Caki2 (cell line): Measurements from ENCODE around the gene GARIN5A. TPM values are rescaled to one million over a fixed set of nuclear protein-coding genes. Genes with fewer than 3 reads are reported as not detected.

Experiments used
- DNase-seq: peaks from one replicate; pipeline ENCODE4 v3.0.0-alpha.2; 2015; ENCODE audit warnings: low read depth
- in situ Hi-C: cut with HindIII; loops from 2 replicates; pipeline ENCODE4 v1.10.0; 2016; ENCODE audit warnings: low sequenced_read_pairs, low pct_unique_long_range_greater_than_20kb, mixed read lengths
- total RNA-seq: library from RNA; depleted of rRNA; stranded (reverse); fragments of >200 nt; shearing (Covaris generic); gene quantifications from 2 replicates; pipeline ENCODE4 v1.2.3, GENCODE V29; 2014; ENCODE audit warnings: low replicate concordance; rRNA removed

Gene GARIN5A
- 0.43 TPM in 1 of 2 replicates, not detected in the other for total RNA-seq

DNA sequence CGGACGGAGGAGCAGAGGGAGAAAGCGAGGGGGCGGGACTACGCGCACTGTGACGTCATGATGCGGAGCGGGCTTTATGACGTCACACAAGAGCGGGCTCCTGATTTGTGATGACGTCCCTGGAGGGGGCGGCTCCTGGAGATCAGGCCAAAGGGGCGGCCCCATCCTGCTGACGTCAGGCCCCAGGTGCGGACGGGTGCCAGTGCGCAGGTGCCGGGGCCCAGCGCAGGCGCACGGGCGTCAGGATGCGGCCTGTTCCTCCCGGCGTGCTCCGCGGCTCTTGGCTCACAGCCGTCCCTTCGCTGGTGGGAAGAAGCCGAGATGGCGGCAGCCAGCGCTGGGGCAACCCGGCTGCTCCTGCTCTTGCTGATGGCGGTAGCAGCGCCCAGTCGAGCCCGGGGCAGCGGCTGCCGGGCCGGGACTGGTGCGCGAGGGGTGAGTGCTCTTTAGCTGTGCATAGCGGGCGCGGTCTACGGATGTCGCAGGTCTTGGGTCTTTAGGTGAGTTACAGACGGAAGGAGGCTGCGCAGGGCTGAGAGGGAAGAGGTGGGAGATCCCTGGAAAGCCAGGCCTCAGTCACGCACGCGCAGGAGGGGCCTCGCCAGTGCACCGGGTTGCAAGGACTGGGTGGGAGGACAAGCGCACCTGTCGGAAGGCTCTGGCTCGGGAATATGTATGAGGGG lies at the start of gene GARIN5A, which contains the start of gene EMC10:
GARIN5A (minus strand) TSS at position 625 of the 683 bp plus-strand sequence; CDS start at position 165, 460 bp downstream.
EMC10 (plus strand) TSS at position 284 of the 683 bp plus-strand sequence; CDS start at position 322, 38 bp downstream.
- peak; percentile 98 for DNase-seq
- in situ Hi-C loops = no loop called here

DNA sequence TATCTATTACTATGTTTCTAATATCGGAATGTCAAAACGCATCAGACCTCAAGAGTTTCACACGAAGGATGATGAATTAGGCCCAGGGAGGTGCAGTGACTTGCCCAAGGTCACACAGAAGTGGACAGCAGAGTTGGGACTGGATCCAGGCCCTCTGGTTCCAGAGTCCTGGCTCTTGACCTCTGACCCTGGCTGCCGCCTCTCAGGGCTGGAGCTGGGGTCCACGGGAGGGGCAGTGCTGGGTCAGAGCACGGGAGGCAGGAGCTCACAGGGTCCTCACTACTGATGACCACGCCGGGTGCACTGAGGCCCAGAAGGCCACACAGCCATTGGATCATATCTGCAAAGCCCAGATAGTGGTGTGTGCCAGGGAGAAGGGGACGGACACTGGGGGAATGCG lies 46.2 kb upstream of the GARIN5A start:
- DNase-seq = no peak
- in situ Hi-C loops = no loop called here

DNA sequence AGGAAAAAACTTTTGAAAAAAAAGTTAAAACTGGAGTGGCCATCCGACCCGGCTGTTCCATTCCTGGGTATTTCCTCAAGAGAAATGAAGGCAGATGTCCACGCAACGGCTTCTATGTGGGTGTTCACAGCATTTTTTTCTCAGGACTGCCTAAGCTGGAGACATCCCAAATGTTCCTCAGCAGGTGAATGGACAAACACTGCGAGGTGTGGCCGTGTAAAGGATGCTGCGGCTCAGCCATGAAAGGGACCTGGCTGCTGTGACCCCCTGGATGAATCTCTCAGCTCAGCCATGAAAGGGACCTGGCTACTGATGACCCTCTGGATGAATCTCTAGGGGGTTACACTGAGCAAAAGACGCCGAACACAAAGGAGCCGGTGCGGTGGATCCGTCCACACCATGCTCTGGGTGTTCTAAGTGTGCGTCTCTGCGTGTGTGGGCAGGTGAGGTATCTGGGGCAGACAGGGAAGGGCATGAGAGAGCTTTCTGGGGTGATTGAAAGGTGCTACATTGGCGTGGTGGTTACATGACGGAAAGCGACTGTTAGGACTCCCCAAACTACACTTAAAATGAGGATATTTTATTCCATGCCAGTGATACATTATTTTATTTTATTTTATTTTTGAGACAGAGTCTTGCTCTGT lies 44.3 kb upstream of the GARIN5A start:
- DNase-seq = no peak
- in situ Hi-C loops = no loop called here

DNA sequence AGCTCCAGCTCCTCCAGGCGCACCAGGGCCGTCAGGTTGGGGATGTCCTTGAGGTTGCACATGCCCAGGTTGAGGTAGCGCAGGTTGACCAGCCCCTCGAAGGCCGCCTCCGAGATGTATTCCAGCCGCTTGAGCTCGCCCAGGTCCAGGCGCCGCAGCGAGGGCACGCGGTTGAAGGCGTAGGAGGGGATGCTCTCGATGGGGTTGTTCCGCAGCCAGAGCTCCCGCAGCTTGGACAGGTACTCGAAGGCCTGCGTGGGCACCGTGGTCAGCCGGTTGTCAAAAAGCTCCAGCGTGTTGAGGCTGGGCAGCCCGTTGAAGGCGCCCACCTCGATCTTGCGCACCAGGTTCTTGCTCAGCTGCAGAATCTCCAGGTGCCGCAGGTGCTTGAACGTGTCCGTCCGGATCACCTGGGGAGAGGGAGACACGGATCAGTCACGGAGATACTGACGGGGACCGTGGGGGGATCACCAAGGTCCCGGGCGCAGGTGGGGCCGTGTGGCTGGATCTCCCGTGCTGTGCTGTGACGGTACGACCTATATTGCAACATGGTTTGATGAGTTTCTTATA lies 42.4 kb upstream of the GARIN5A start:
- DNase-seq = no peak
- in situ Hi-C loops = no loop called here

DNA sequence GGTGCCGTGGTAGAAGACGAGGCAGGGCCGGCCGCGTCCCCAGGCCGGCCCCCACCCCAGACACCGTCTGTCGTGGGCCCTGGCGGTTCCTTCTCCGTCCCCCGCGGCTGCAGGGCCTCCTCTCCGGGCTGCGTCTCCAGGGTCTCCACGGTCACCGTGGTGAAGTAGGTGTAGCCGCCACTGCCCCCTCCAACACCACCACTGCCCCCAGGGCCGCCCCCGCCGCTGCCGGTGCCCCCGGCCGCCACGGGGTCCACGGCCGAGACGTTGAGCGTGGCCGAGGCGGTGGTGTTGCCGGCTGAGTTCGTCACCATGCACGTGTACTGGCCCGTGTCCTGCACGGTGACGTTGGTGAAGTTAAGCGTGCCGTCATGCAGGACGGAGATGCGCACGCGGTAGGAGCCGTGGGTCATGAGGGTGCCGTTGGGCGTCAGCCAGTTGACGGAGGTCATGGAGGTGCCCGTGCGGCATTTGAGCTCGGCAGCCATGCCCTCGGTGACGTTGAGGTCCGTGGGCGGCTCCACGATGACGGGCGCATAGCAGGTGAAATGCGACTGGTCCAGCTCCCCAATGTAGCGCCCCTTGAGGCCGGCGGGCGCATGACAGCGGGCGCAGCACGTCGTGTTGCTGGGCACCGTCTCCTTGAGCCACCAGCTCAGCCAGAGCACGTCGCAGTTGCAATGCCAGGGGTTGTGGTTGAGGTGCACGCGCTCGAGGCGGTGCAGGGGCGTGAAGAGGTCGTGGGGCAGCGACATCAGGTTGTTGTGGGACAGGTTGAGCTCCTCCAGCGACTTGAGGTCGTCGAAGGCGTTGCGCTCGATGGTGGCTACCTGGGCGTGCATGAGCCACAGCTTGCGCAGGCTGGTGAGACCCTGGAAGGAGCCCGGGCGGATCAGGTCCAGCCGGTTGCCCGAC lies 41.7 kb upstream of the GARIN5A start:
- no peak for DNase-seq
- in situ Hi-C loops = no loop called here

DNA sequence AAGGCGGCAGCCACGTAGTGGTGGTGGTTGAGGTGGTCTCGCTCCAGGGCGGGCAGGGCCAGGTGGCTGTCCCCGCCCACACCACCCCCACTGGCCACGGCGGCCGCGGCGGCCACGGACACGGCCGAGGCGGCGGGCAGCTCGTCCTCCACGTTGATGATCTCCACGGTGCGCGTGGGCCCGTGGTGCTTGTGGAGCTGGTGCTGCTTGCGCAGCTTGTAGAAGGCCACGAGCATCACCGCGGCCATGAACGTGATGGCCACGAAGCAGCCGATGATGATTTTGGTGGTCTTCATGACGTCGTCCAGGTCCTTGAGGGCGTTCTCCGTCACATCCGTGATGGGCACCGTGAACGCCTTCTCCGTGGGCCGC lies 41.0 kb upstream of the GARIN5A start:
- DNase-seq = no peak
- in situ Hi-C loops = no loop called here

DNA sequence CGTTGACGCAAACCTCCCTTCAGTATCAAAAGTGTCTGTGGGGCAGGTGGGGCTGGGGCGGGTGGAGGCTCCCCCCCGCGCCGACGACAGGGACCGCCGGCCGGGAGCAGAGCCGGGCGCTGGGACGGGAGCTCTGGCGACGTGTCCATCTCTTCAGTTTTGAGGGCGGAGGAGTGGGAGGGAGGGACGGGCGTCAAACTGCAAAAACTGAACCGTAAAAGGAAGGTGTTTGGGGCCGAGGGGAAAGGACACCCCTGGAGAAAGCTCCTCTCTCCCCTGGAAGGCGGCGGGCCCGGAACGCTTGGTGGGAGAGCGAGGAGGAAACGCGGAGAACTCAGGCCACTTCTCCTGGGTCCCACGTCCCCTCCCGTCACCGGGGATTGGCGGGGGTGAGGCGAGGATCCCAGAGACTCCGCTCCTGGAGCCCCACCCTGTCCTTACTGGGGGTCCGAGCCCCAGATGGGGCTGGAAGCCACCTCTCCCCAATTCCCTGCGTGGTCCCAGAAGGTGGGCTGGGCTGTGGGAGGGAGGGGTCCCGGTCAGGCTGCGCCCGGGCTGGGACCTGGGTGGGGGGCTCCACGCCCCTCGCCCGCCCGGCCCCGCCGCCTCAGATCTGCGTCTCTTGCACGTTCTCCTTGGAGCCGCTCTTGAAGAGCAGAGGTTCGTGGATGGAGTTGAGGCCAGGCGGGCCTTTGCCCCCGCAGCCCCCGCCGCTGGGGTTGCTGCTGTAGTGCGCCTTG lies 40.5 kb upstream of the GARIN5A start:
- in situ Hi-C loops = no loop called here
- DNase-seq = no peak

DNA sequence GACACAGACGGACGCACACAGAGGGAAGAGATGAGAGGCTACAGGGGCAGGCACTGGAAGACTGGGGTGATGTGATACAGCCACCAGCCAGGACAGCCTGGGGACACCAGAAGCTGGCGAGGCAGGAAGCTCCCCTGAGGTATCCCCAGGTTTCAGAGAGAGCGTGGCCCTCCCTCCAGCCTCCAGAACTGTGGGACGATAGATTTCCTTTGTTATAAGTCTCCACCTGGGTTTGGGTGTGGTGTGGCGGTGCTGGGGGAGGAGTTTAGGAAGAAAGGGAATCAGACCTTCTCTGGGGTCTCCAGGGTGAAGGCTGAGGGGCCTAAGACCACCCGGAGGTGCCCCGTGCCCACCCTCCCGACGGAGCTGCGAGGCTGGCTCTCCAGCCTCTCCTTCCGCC lies 39.8 kb upstream of the GARIN5A start:
- in situ Hi-C loops = no loop called here
- DNase-seq = no peak

DNA sequence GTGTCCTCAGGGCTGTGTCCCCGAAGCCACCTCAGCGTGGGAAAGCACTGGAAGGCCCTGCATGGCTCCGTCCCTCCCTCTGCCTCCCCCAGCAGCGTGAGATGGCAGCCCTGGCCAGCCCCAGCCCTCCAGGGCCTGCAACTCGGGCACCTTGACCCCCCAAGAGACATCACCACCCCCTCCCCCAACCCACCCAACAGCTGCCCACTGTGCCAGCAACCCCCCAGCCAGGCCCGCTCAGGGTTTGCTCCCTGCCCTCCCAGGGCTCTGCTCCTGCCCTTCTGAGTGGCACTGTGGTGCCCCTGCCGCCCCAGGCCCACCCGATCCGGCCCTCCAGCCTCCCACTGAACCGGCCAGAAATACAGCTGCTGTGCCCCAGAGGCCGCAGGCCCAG lies 38.5 kb upstream of the GARIN5A start:
- in situ Hi-C loops = no loop called here
- no peak for DNase-seq

DNA sequence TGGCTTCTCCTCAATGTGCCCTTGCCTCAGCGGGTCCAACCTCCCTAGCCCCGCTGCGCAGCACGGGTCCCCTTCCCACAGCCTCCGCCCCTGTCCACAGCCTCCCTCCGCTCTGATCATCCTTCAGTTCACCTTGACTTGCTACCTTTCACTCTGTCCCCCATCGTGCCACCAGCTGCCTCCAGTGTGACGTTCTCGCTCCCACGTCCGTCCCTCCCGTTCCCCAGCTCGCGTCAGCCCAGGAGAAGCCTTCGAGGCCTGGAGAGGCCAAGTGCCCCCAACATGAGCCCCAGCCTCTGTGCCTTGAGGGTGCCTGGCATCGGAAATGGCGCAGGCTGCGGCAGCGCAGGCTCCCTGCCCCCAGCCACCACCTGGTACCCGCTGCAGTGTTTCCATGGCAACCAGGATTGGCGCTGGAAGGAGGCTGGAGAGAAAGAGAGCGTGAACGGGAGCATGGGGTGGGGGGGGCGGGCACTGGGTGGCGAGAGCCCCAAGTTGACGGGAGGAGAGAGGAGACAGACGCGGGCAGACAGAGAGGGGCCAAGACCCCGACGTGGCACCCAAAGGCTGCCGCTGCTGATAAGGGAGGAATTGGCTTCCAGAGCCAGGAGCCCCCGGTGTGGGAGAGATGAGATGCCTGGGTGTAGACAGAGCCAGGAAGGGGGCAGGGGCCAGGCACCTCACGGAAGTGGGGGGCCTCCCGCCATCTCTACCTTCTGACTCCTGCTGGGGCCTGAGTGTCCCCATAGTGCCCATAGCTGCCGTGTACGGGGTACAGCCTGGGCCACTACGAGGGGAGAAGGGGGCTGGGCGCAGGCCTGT lies 37.9 kb upstream of the GARIN5A start:
- in situ Hi-C loops = no loop called here
- DNase-seq = no peak

DNA sequence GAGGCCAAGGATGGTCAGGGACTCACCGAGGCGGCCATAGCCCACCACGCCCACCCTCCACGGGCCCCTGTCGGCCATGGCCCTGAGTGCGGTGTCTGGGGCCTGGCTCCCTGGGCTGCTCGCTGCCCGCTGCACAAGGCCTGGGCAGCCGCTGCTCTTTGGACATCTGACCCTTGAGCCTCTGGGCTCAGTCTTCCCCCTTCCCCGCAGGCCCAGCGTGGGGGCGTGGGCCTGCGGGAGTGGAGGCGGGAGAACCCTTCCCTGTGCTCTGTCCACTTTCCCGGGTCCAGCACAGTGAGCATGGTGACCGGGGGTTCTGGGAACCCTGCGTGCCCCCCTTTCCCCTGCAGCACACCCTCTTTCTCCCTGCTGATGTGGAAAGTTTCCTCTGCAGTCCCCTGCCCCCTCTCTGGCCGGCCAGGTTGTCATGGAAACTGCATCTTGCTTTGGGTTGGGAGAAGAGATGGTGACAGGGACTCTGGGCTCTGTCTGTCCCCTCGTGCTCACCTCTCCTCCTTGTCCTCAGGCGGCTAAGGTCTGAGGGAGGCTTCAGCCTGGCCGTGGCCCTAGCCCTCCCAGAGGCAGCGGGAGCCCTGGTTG lies 37.2 kb upstream of the GARIN5A start, which contains the start of gene ASPDH:
ASPDH (minus strand) TSS at position 168 of the 600 bp plus-strand sequence; CDS start at position 78, 90 bp downstream.
- DNase-seq = peak; percentile 25
- in situ Hi-C loops = no loop called here

DNA sequence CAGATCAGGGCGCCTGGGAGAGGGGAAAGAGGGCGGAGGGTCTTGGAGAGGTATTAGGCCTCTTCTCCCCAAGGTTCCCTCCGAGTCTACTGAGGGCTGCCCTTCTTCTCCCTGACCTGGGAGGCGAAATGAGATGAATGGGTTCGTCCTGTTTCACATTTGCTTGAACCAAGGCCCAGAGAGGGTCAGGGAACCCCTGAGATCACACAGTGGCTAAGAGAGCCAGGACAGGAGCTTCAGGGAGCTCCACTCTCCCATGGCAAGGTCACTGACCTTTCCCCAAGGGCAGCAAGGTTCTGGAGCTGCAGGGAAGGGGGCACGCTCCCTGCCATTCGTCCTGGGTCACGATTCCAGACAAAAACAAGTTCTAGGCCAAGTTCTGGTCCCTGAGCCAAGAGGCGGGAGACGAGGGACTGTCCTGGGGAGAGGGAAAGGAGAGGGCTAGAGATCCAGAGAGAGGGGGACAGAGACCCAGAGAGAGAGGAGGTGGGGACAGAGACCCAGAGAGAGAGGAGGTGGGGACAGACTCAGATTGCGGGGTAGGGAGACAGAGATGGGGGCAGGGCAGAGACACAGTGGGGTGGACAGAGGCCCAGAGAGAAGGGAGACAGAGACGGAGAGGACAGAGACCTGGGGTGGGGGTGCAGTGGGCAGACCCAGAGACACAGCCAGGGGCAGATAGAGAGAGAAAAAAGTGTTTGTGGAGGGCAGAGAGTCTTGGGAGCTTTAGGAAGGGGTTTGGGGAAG lies 36.5 kb upstream of the GARIN5A start:
- DNase-seq = no peak
- in situ Hi-C loops = no loop called here

DNA sequence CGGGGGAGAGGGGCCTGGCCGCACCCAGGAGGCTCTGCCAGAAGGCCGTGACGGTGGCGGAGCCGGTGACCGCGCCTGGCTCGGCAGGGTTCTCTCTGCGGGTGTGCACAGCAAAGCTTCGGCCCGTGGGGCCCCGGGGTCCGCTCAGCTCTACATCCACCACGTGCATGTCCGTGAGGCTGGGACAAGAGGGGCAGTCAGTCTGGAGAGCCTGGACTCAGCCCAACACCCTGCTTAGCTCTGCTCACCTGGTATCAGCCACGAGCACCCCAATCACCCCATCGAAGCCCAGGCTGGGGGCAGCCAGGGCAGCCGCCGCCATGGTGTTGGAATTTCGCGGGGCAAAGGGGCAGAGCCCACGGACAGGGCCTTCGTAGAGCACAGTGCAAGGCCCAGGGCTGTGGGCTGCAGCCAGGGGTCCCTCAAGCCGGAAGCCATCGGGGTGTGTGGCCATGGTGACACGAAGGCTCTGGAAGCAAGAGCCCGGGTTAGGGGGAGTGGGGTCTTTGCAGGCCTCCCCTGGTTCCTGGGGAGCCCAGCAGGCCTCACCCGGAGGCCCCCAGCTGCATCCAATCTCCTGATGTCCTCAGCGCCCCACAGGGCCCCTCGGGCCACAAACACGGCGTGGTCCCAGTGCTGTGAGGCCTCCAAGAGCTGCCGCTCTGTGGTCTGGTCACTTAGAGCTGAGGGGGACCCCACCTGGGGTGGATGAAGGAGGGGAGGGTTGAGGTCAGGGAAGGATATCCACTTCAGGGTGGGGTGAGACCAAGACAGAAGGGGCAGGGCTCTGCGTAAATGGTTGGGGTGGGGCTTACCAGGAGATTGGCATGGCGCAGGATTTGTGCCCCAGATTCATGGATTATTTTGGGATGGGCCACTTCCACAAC lies 35.7 kb upstream of the GARIN5A start:
- in situ Hi-C loops = no loop called here
- no peak for DNase-seq

DNA sequence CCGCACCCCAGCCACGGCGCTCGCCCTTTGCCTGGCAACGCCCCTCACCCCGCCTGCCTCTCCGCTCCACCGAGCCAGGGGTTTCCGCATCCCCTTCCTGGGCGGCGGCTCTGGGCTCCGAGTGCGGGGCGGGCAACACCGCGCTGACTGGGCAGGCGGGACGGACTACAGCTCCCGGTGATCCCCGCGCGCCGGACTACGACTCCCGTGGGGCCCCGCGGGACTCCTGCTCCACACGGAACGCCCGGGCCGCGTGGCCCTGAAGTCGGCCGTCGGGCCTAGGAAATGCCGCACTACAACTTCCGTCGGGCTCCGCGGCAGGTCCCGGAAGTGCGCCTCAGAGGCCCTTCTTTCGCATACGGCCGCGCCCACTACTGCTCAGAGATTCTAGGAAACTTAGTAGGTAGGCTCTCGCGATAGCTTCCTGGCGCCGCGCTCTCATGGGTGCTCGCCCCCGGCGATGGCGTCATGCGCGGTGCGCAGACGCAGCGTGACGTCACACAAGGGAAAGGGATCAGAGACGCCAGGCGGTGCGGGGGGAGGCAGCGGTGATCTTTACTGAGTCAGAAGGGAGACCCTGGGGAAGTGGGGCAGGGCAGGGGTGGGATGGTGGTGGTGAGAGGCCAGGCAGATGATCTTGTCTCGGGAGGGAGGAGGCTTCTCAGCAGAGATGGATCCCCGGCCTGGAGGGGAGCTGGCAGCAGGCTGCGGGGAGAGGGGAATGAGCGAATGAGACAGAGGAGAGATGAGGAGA lies 34.6 kb upstream of the GARIN5A start, which contains the start of gene JOSD2:
JOSD2 (minus strand) TSS at position 123 of the 754 bp plus-strand sequence. CDS start 760 bp downstream, outside the sequence.
- peak; percentile 99 for DNase-seq
- in situ Hi-C loops = no loop called here
